ENCODE measurements around the gene UGDH. TPM values are rescaled to one million over a fixed set of nuclear protein-coding genes. Genes with fewer than 3 reads are reported as not detected.
"Not testable (repeated sequence)": the region's sequence is repeated elsewhere in the genome, so short reads cannot be mapped to it uniquely, and the experiment has no call there.

Gene UGDH
- total RNA-seq, 2 donors from 2014 or later: 26.0 to 26.6 TPM

DNA sequence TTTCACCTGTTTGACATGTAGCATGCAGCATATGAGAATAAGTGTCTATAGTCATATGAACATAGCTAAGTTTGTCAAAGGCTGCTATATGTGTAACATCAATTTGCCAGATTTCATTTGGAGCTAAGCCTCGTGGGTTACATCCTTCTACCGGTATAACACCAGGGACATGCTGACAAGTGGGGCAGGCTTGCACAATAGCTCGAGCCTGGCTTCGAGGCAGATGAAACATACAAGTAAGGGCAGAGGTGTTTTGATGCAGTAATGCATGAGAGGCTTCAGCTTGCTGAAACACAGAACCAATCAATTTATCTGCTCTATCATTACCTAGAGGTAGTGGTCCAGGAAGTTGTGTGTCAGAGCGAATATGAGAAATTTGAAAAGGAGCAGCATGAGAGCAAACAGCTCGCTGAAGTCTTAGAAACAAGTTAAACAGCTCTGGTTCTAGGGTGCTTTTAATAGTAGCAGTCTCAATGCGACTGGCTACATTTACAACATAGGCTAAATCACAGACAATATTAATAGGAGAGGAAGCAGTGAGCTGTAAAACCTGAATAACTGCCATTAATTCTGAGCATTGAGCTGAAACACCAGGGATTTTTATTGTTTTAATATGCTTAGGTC lies 14.9 kb upstream of the UGDH start:
- Mint-ChIP-seq H3K9me3 (no peaks in the 10 kb centered on the region), H3K27ac (no peak overlapping the region), H3K36me3 (no peaks in the 10 kb centered on the region)
- DNase-seq (ENCODE audit: low spot score in 2 of 2): no peak
- ATAC-seq: no peak

DNA sequence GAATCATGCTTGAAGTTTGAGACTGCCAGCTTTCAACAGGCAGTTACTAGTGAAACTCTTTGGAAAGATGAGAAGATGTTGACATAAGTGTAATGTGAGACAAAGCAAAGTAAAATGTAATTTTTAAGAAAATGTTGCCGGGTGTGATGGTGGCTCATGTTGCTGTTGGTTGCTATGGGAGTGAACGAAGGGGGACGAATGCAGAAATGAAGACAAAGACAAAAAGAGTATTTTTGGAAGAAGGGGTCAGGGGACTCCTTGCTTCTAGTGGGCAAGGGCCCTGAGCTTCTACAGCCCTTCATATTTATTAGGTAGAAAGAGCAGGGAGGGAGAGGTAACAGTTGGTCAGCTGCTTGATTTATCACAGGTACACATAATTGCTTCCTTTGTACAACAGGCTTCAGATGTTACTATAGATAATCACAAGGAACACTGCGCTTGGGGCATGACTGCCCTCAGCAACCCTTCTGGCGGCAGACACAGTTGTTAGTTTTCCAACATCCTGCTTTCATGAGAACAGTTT lies 11.9 kb upstream of the UGDH start:
- Mint-ChIP-seq H3K27ac (no peak overlapping the region), H3K9me3 (no peaks in the 10 kb centered on the region), H3K36me3 (peaks cover 0 to 6% of the 10 kb centered on the region in 2 donors)
- no peak for ATAC-seq
- no peak for DNase-seq (ENCODE audit: low spot score in 2 of 2)

DNA sequence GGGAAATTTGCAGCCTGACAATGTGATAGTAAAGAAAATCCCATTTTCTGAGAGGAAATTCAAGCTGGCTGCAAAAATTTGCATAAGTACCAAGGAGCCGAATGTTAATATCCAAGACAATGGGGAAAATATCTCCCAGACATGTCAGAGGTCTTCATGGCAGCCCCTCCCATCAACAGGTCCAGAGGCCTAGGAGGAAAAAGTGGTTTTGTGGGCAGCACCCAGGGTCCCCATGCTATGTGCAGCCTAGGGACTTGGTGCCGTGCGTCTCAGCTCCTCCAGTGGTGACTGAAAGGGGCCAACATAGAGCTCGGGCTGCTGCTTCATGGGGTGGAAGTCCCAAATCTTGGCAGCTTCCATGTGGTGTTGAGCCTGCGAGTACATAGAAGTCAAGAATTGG lies 6.3 kb upstream of the UGDH start:
- peaks cover 19 to 38% of the 10 kb centered on the region in 2 donors for H3K36me3 Mint-ChIP-seq

DNA sequence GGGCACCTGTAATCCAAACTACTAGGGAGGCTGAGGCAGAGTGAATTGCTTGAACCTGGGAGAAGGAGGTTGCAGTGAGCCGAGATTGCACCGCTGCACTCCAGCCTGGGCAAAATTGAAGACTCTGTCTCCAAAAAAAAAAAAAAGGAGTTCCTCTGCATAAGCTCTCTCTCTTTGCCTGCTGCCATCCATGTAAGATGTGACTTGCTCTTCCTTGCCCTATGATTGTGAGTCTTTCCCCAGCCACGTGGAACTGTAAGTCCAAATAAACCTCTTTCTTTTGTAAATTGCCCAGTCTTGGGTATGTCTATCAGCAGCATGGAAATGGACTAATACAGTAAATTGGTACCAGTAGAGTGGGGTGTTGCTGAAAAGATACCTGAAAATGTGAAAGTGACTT lies 5.0 kb upstream of the UGDH start:
- not testable (repeated sequence) for H3K27ac Mint-ChIP-seq; DNase-seq (ENCODE audit: low spot score in 2 of 2)

More for the DNA sequence above, 6.3 kb upstream of the UGDH start:
- Mint-ChIP-seq H3K27ac (no peak overlapping the region), H3K9me3 (peaks cover 14 to 25% of the 10 kb centered on the region in 2 donors)
- ATAC-seq (no peak), DNase-seq (ENCODE audit: low spot score in 2 of 2) (no peak)

DNA sequence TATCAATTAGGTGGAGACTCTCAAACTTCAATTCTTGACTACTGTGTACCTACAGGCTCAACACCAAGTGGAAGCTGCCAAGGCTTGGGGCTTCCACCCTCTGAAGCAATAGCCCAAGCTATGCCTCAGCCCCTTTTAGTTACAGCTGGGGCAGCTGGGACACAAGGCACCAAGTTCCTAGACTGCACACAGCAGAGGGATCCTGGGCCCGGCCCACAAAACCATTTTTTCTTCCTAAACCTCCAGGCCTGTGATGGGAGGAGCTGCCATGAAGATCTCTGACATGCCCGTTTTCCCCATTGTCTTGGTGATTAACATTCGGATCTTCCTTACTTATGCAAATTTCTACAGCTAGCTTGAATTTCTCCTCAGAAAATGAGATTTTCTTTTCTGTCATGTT lies 3.4 kb upstream of the UGDH start:
- Mint-ChIP-seq H3K36me3 (peaks cover 31 to 49% of the 10 kb centered on the region in 2 donors), H3K9me3 (peaks cover 14 to 25% of the 10 kb centered on the region in 2 donors), H3K27ac (no peak overlapping the region)
- DNase-seq (ENCODE audit: low spot score in 2 of 2) (no peak), ATAC-seq (no peak)

More for the DNA sequence above, 5.0 kb upstream of the UGDH start:
- H3K9me3 Mint-ChIP-seq: peaks cover 14 to 25% of the 10 kb centered on the region in 2 donors
- H3K36me3 Mint-ChIP-seq: peaks cover 22 to 41% of the 10 kb centered on the region in 2 donors
- not testable (repeated sequence) for ATAC-seq

DNA sequence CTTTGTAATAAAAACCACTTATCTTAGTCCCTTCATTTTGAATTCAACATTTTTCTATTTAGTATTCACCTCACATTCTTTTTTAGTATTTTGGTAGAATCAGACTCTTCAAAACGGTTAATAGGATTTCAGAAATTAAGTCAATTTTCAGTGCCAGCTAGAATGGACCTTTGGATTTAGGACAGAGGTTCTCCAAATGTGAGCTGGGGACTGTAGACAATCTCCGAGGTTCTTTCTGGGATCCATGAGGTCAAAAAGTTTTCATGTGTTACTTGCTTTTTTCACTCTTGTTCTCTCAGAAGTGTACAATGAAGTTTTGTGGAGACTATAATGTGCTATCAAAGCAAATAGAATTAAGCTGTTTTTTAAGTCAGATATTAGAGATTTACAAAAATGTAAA lies 2.3 kb upstream of the UGDH start:
- Mint-ChIP-seq H3K27ac (no peak overlapping the region), H3K36me3 (peaks cover 31 to 46% of the 10 kb centered on the region in 2 donors), H3K9me3 (peaks cover 14 to 25% of the 10 kb centered on the region in 2 donors)
- ATAC-seq: no peak
- no peak for DNase-seq (ENCODE audit: low spot score in 2 of 2)

DNA sequence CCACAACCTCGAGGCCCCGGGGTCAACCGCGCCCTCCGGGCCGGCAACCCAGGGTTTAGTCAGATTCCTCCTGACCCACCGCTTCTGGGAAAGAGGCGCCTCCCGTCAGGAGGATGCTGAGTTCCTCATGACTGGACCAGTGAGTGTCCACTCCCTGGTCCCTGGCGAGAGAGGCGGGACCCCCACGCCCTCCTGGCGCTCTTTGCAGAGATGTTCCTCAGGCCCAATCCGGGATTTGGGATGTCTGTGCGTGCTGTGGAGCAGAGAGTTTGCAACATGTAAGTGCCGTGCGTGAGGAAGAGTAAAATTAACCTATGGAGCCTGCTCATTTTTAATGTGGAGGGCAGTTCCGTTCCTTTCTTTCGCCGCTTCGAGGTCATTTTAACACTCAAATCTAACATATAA lies 824 bp upstream of the UGDH start:
- DNase-seq (ENCODE audit: low spot score in 2 of 2) (no peak), ATAC-seq (no peak)
- Mint-ChIP-seq H3K27ac (peak overlapping the region; percentile 55 to 89), H3K36me3 (peaks cover 31 to 42% of the 10 kb centered on the region in 2 donors), H3K9me3 (peaks cover 14 to 25% of the 10 kb centered on the region in 2 donors)

DNA sequence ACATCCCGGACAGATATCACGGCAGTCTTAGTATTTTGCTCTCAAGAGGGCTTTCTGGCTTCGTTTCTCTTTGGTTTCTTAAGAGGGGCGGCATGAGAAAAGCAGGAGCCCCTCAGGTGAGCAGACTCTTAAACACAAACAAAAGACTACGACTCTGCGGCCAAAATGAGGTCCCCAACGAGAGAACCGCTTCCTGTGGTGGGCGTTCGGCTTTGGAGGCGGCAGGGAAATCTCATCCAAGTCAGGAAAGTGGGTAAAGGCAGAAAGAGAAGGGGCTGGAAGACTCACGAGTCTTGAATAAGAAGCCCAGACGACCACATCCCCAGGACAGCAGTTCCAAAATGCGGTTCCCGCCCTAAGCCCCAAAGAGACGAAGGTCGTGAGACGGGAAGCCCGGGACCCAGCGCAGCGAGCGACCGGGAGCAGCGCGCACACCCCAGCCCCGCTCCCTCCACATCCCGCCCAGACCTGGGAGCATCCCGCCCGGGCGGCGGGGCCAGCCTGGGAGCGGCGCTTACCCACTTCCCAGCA lies 409 bp downstream of the UGDH start:
- Mint-ChIP-seq H3K9me3 (peaks cover 7 to 15% of the 10 kb centered on the region in 2 donors), H3K36me3 (peaks cover 21 to 30% of the 10 kb centered on the region in 2 donors), H3K27ac (peak overlapping the region; percentile 88 to 89)
- ATAC-seq: peak; percentile 0 to 36
- DNase-seq (ENCODE audit: low spot score in 2 of 2): peak; percentile 26 to 57

DNA sequence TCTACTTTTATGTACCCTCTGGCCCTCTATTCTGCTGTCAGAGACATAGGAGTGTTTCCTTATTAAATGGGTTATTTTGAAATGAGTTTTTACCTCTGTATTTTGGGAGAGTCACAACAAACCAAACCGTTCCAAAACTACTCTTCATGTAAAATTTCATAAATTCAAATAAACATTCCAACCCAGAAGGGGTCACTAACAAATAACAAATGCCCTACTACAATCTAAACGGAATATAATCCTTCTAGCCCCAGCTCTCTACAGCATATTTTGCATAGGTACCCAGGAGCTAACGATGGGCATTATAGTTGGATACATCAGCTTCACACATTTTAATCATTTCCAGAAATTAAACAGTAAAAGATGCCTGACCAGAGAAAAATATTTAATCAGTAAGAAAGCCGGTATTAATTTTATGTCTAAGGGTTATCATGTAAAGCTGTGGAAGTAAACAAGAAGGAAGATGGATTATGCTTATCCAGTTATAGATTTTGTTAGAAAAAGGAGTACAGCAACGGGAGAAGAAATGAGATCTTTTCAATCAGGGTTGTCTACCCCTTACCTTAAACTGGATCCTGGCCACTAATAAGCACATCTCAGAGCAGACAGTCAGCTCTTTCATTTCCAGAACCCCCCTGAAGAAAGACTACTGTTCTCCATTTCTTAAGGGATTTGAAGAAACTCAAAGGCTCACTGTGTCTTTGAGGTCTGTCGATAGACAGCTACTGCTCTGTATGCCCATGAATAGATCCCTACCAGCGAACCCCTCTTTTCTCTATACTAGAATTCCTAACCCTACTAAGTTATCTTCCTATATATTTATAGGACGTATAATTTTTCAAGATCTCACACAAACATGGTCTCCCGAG lies 1.2 kb downstream of the UGDH start:
- H3K27ac Mint-ChIP-seq: peak overlapping the region; percentile 88 to 89
- DNase-seq (ENCODE audit: low spot score in 2 of 2): no peak
- H3K36me3 Mint-ChIP-seq: peaks cover 15 to 22% of the 10 kb centered on the region in 2 donors
- peaks cover 4 to 8% of the 10 kb centered on the region in 2 donors for H3K9me3 Mint-ChIP-seq
- no peak for ATAC-seq

DNA sequence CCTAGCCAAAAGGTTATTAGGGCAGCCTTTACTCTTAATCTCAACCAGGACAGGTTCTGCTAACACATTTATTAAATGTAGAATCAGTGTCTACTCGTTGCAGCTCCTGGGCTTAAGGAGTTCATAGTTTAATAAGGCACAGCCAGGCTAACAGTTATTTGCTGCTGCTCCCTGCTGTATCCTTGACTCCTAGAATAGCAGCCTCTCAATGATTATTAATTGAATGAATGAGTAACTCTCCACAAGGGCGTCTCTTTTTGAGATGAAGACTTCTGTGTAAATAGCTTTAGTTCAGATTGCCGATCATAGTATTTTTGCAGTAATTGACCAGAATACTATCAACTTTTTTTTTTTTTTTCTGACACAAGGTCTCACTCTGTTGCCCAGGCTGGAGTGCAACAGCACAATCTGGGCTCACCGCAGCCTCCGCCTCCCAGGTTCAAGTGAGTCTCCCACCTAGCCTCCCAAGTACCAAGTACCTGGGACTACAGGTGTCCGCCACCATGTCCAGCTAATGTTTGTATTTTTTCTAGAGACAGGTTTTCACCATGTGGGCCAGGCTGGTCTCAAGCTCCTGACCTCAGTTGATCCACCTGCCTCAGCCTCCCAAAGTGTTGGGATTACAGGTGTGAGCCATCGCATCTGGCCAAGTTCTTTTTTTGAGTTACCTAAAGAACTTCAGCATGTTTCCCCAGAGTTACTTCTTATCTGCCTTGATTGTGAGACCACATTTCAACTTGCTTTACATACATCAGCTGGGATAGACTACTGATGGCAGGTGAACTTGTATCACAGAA lies 2.9 kb downstream of the UGDH start:
- no peak overlapping the region for H3K27ac Mint-ChIP-seq
- no peak for ATAC-seq
- no peaks in the 10 kb centered on the region for H3K9me3 Mint-ChIP-seq

DNA sequence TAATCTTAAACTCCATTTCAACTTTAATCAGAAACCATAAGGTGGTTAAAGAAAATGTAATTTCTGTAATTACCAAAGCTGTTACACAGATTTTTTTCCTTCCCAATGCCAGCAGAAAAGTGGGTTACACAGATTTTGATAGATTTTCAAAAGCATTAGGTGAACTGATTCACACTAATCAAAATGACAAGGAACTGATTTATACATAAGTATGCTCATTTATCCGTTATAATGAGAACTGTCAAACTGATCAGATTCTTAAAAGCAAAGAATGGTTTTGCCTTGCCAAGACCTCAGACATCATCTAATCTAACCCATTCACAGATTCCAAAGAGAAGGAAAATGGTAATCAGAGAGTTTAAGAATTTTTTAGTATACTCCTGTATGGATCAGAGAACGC lies 5.2 kb downstream of the UGDH start:
- no peaks in the 10 kb centered on the region for H3K9me3 Mint-ChIP-seq
- no peak for ATAC-seq
- H3K36me3 Mint-ChIP-seq: peaks cover 6 to 7% of the 10 kb centered on the region in 2 donors
- H3K27ac Mint-ChIP-seq: no peak overlapping the region
- DNase-seq (ENCODE audit: low spot score in 2 of 2): no peak

More for the DNA sequence above, 2.9 kb downstream of the UGDH start:
- peaks cover 10 to 12% of the 10 kb centered on the region in 2 donors for H3K36me3 Mint-ChIP-seq
- no peak for DNase-seq (ENCODE audit: low spot score in 2 of 2)

DNA sequence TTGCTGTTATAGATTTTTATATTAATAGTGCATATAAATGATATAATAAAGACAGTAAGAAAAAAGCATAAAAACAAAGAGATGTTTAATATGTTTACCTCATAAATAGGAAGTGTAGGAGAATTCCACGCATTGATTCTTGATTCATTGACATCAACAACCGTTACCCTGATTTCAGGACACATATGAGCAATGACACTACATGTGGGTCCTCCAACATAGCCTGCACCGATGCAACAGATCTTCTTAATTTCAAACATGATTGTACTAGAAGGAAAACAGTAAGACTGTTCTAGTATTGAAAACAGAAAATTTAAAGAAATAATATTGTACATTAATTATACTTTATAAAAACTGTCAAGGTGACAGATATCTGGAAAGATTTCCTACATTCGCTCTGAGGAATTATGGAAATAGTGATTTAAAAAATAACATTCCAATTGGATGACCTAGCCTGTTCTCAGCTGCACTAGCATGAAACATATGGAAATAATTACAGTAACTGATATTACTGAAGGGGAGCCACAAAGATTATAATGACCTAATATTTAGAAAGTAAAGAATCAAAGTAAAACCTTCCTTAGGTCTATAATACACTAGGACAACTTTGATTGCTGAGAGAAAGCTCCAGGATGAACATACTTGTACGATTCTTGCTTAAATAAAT lies 5.9 kb downstream of the UGDH start:
- Mint-ChIP-seq H3K27ac (no peak overlapping the region), H3K9me3 (no peaks in the 10 kb centered on the region), H3K36me3 (peaks cover under 1 to 2% of the 10 kb centered on the region in 2 donors)
- ATAC-seq (no peak), DNase-seq (ENCODE audit: low spot score in 2 of 2) (no peak)

DNA sequence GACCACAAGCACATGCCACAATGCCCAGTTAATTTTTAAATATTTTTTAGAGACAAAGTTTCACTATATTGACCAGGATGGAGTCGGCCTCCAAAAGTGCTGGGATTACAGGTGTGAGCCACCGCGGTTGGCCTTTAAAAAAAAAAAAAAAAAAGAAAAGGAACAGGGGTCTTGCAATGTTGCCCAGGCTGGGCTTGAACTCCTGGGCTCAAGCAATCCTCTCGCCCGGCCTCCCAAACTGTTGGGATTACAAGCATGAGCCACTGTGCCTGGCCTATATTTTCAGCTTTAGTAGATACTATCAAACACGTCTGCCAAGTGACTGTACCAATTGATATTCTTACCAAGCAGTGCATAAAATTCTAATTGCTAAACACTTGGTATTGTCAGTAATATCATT lies 8.8 kb downstream of the UGDH start:
- ATAC-seq (no peak), DNase-seq (ENCODE audit: low spot score in 2 of 2) (no peak)
- Mint-ChIP-seq H3K9me3 (no peaks in the 10 kb centered on the region), H3K27ac (no peak overlapping the region), H3K36me3 (no peaks in the 10 kb centered on the region)

DNA sequence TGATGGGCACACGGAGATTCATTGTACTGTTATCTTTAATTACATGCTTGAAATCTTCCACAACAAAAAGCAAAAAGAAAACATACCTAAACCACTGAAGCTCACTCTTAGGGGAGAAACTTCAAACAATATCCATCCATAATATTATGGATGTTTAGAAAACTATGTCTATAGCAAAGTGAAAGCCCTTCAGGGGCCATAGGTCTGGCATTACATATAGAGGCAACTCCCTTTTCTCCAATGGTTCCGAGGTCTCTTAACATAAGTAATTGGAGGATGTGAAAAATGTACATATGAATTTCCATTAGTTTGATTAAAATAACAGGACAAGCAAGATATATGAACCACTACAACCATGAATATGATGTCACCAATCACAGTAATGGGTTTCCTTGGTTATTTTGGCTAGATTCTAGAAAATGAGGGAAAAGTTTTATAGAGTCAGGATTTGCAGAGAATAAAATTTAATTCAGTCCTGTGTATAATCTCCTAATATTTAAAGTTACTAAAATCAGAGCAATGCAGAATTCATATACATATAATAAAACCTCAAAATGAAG lies 10.8 kb downstream of the UGDH start:
- Mint-ChIP-seq H3K36me3 (no peaks in the 10 kb centered on the region), H3K9me3 (no peaks in the 10 kb centered on the region), H3K27ac (no peak overlapping the region)
- no peak for ATAC-seq
- DNase-seq (ENCODE audit: low spot score in 2 of 2): no peak

DNA sequence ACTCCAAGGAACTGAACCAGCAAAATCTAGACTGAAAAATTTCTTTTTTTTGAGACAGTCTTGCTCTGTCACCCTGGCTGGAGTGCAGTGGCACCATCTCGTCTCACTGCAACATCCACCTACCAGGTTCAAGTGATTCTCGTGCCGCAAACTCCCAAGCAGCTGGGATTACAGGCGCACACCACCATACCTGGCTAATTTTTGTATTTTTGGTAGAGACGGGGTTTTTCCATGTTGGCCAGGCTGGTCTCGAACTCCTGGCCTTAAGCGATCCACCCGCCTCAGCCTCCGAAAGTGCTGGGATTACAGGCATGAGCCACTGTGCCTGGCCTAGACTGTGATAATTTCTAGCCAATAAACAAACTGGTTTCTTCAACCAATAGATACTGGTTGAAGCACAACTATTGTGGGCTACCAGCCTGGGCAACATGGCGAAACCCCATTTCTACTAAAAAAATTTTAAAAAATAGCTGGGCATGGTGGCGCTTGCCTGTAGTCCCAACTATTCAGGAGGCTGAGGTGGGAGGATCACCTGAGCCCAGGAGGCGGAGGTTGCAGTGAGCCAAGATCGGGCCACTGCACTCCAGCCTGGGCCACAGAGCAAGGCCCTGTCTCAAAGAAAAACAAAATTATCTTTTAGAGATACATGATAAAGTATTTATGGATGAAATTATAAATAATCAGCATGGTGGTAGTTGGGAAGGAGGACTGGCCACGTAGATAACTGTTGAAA lies 11.4 kb downstream of the UGDH start:
- not testable (repeated sequence) for ATAC-seq; DNase-seq (ENCODE audit: low spot score in 2 of 2); H3K36me3 Mint-ChIP-seq; H3K27ac Mint-ChIP-seq; H3K9me3 Mint-ChIP-seq
